Glomerular visceral epithelial cell (primary cell): ENCODE data around the gene GHRH.

Source experiments
- DNase-seq: peaks from one replicate; pipeline ENCODE4 v3.0.0-alpha.2; 2016; ENCODE audit errors: extremely low spot score

The GHRH gene

GRCh38 chr20:37262505-37262904 lies 891 bp upstream of the GHRH start:
- no peak for DNase-seq

- DNase-seq = no peak
Observed at GRCh38 chr20:37260923-37261322, 691 bp downstream of the GHRH start.

- DNase-seq = no peak
Observed at GRCh38 chr20:37259865-37260264, 1.7 kb downstream of the GHRH start.

GRCh38 chr20:37259031-37259430 lies 2.6 kb downstream of the GHRH start:
- DNase-seq = no peak

GRCh38 chr20:37257988-37258387 lies 3.6 kb downstream of the GHRH start:
- no peak for DNase-seq

- no peak for DNase-seq
Observed at GRCh38 chr20:37257530-37257929, 4.1 kb downstream of the GHRH start.

- DNase-seq = no peak
Observed at GRCh38 chr20:37256286-37256685, 5.3 kb downstream of the GHRH start.

GRCh38 chr20:37254114-37254878 lies 7.3 kb downstream of the GHRH start:
- DNase-seq = no peak

- DNase-seq = no peak
Observed at GRCh38 chr20:37253087-37253486, 8.5 kb downstream of the GHRH start.

- no peak for DNase-seq
Observed at GRCh38 chr20:37251825-37252477, 9.7 kb downstream of the GHRH start.

- DNase-seq = no peak
Observed at GRCh38 chr20:37249304-37249703, 12.3 kb downstream of the GHRH start.

GRCh38 chr20:37247547-37247946 lies 14.1 kb downstream of the GHRH start:
- no peak for DNase-seq

GRCh38 chr20:37246736-37247135 lies 14.9 kb downstream of the GHRH start:
- DNase-seq = no peak

- no peak for DNase-seq
Observed at GRCh38 chr20:37245216-37246150, 16.1 kb downstream of the GHRH start.

GRCh38 chr20:37244572-37244957 lies 17.0 kb downstream of the GHRH start:
- DNase-seq = no peak

- no peak for DNase-seq
Observed at GRCh38 chr20:37243937-37244571, 17.6 kb downstream of the GHRH start.

GRCh38 chr20:37243076-37243936 lies 18.3 kb downstream of the GHRH start:
- DNase-seq = no peak

- DNase-seq = no peak
Observed at GRCh38 chr20:37242503-37242902, 19.1 kb downstream of the GHRH start.

GRCh38 chr20:37240337-37241067 lies 21.1 kb downstream of the GHRH start:
- DNase-seq = no peak

- no peak for DNase-seq
Observed at GRCh38 chr20:37238935-37239451, 22.6 kb downstream of the GHRH start.
